Activated CD8-positive, alpha-beta T cell treated with anti-CD3 and anti-CD28 coated beads for 36 hours (primary cell): ENCODE results near the gene RBM8A. TPM values are rescaled to one million over a fixed set of nuclear protein-coding genes. Genes with fewer than 3 reads are reported as not detected.

ENCODE experiments used
- ATAC-seq: fragments of 200-7000 bp; cut with Tn5 transposase; one replicate; pipeline ENCODE4 v1.10.0; 2021; ENCODE audit warnings: mild to moderate bottlenecking, moderate library complexity
- CTCF ChIA-PET: fragments of 350-600 bp; sonication (Branson Sonifier 250); formaldehyde crosslinking; loops from one replicate; lab custom pipeline; 2021; ENCODE audit warnings: antibody characterized with exemption; lab: Charles Lee
- POLR2A ChIA-PET: fragments of 350-600 bp; sonication (Branson Sonifier 250); formaldehyde crosslinking; loops from one replicate; lab custom pipeline; 2021; ENCODE audit warnings: antibody characterized with exemption; lab: Charles Lee
- DNase-seq: peaks from one replicate; pipeline ENCODE4 v3.0.0-alpha.2; 2020
- H3K27ac Mint-ChIP-seq: one replicate; pipeline ENCODE4 v1.8.0; 2021; ENCODE audit warnings: mild to moderate bottlenecking, mixed read lengths
- H3K27me3 Mint-ChIP-seq: one replicate; pipeline ENCODE4 v1.8.0; 2021; ENCODE audit warnings: mixed read lengths
- H3K36me3 Mint-ChIP-seq: one replicate; pipeline ENCODE4 v1.8.0; 2021; ENCODE audit warnings: low read depth, mixed read lengths
- H3K4me1 Mint-ChIP-seq: one replicate; pipeline ENCODE4 v1.8.0; 2021; ENCODE audit warnings: low read depth, mixed read lengths
- H3K4me3 Mint-ChIP-seq: one replicate; pipeline ENCODE4 v1.8.0; 2021; ENCODE audit warnings: mild to moderate bottlenecking, moderate library complexity, mixed read lengths
- H3K9me3 Mint-ChIP-seq: one replicate; pipeline ENCODE4 v1.8.0; 2021; ENCODE audit warnings: mixed read lengths
- CTCF ChIP-seq: fragments of 200-600 bp; IDR thresholded peaks from one replicate; pipeline ENCODE4 v1.8.0; 2022; ENCODE audit warnings: antibody characterized with exemption, mild to moderate bottlenecking
- intact Hi-C: fragments of 100-400 bp; cut with micrococcal nuclease; formaldehyde crosslinking; loops from one replicate; pipeline ENCODE4 v1.10.0; 2022
- total RNA-seq, 2 experiments: library from RNA; stranded (reverse); gene quantifications; one replicate each; pipeline ENCODE4 v1.2.3, GENCODE V29; 2021

RBM8A gene
- total RNA-seq, 2 experiments from 2014 or later = 261 to 269 TPM

GRCh38 chr1:145895471-145895870 is 31.8 kb downstream of the RBM8A start:
- intact Hi-C loops = no loop called here
- DNase-seq = no peak
- Mint-ChIP-seq H3K36me3 (no peaks in the 10 kb centered on the region), H3K4me1 (no peaks in the 10 kb centered on the region), H3K27ac (no peak overlapping the region), H3K9me3 (no peaks in the 10 kb centered on the region), H3K27me3 (no peaks in the 10 kb centered on the region), H3K4me3 (no peak overlapping the region)
- POLR2A ChIA-PET = no interaction called here
- TF ChIP-seq CTCF = no peak
- no peak for ATAC-seq
- CTCF ChIA-PET = interaction anchor here (0.7 to 1.7 kb wide), 8 partner anchors 9 to 59 kb away, joined by 3 to 8 read pairs (median 3); partner anchors contain the start of genes ITGA10 and NUDT17

GRCh38 chr1:145893306-145894055 is 33.8 kb downstream of the RBM8A start:
- no peak for TF ChIP-seq CTCF
- Mint-ChIP-seq H3K4me3 (no peak overlapping the region), H3K27me3 (no peaks in the 10 kb centered on the region), H3K27ac (no peak overlapping the region), H3K4me1 (no peaks in the 10 kb centered on the region), H3K36me3 (no peaks in the 10 kb centered on the region), H3K9me3 (no peaks in the 10 kb centered on the region)
- DNase-seq (no peak), ATAC-seq (no peak)
- ChIA-PET CTCF (interaction anchor here (1.7 to 3.6 kb wide), 10 partner anchors 13 to 124 kb away, joined by 3 to 43 read pairs (median 20); partner anchors contain the start of genes ITGA10 and NUDT17), POLR2A (no interaction called here)
- intact Hi-C loops = no loop called here

- H3K4me3 Mint-ChIP-seq = no peak overlapping the region
- POLR2A ChIA-PET = interaction anchor here (1.3 kb wide), 1 partner anchor 46 kb away, joined by 3 read pairs; no protein-coding TSS in a partner anchor
- H3K27me3 Mint-ChIP-seq = no peaks in the 10 kb centered on the region
- no peaks in the 10 kb centered on the region for H3K4me1 Mint-ChIP-seq
- intact Hi-C loops = no loop called here
- TF ChIP-seq CTCF = no peak
- no peak overlapping the region for H3K27ac Mint-ChIP-seq
- CTCF ChIA-PET = interaction anchor here (1.0 to 3.6 kb wide), 26 partner anchors 8 to 140 kb away, joined by 3 to 43 read pairs (median 6); partner anchors contain the start of genes ITGA10, NUDT17 and PEX11B
- H3K36me3 Mint-ChIP-seq = no peaks in the 10 kb centered on the region
- no peaks in the 10 kb centered on the region for H3K9me3 Mint-ChIP-seq
- no peak for ATAC-seq
- DNase-seq = no peak
Measured at GRCh38 chr1:145892486-145893087, 34.7 kb downstream of the RBM8A start.

- Mint-ChIP-seq H3K4me1 (peaks cover under 1% of the 10 kb centered on the region), H3K27ac (no peak overlapping the region), H3K36me3 (no peaks in the 10 kb centered on the region), H3K27me3 (peaks cover under 1% of the 10 kb centered on the region), H3K9me3 (no peaks in the 10 kb centered on the region), H3K4me3 (no peak overlapping the region)
- POLR2A ChIA-PET = interaction anchor here (1.0 to 1.3 kb wide), 2 partner anchors 33 to 45 kb away, joined by 3 read pairs; partner anchors contain the start of gene PIAS3
- peak; percentile 86 for TF ChIP-seq CTCF
- intact Hi-C loops = no loop called here
- DNase-seq (peak; percentile 77), ATAC-seq (peak; percentile 84)
- CTCF ChIA-PET = interaction anchor here (0.7 to 3.6 kb wide), 35 partner anchors 9 to 141 kb away, joined by 3 to 43 read pairs (median 5); partner anchors contain the start of genes ITGA10, NUDT17, PEX11B and RBM8A
Measured at GRCh38 chr1:145891587-145892485, 35.4 kb downstream of the RBM8A start.
